Stimulated activated CD4-positive, alpha-beta T cell treated with anti-CD3 and anti-CD28 coated beads, Interleukin-12 subunit alpha, Interleukin-12 subunit beta, amount 100 ng/mL, for 4 hours (primary cell): ENCODE measurements around the gene RASA2.

ENCODE experiments used
- DNase-seq: peaks from one replicate; pipeline ENCODE4 v3.0.0-alpha.2; 2020

RASA2 gene

GRCh38 chr3:141486746-141487520, at the start of gene RASA2:
Gene RASA2 (plus strand): TSS chr3:141487027. CDS start chr3:141487084, 57 bp downstream.
- peak; percentile 66 for DNase-seq

GRCh38 chr3:141439589-141439988, 47.2 kb upstream of the RASA2 start:
- DNase-seq = no peak

DNA sequence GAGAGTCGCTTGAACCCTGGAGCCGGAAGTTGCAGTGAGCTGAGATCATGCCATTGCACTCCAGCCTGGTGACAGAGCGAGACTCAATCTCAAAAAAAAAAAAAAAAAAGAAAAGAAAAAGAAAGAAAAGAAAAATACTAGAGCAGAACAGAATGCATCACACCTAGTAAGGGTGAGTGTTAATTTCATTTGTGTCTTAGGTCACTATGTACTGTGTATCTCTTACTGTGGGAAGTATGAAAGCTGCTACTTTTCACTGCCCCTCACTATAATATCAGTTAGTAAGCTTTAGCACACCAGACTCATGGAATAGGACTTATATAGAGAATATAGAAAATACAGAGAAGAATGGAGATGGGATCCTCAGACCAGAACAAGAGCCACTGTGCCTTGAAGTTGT, 45.9 kb upstream of the RASA2 start:
- DNase-seq = no peak

GRCh38 chr3:141441381-141442364, 45.2 kb upstream of the RASA2 start:
- DNase-seq = peak; percentile 74

- no peak for DNase-seq
Observed at GRCh38 chr3:141442446-141442845, 44.4 kb upstream of the RASA2 start.

DNA sequence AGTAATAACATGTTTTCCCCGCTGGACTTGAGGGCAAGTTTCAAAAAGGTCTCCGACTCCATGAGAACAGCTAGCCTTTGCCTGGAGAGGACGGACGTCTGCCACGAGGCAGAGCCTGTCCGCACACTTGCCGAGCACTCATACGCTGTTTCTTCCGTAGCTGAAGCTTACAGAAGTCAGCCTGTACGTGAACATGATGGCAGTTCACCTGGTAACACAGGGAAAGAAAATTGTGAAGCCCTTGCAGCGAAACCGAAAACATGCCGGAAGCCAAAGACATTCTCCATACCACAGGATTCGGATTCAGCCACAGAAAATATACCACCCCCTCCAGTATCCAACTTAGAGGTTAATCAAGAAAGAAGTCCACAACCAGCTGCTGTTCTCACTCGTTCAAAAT, 43.9 kb upstream of the RASA2 start:
- DNase-seq = no peak

DNA sequence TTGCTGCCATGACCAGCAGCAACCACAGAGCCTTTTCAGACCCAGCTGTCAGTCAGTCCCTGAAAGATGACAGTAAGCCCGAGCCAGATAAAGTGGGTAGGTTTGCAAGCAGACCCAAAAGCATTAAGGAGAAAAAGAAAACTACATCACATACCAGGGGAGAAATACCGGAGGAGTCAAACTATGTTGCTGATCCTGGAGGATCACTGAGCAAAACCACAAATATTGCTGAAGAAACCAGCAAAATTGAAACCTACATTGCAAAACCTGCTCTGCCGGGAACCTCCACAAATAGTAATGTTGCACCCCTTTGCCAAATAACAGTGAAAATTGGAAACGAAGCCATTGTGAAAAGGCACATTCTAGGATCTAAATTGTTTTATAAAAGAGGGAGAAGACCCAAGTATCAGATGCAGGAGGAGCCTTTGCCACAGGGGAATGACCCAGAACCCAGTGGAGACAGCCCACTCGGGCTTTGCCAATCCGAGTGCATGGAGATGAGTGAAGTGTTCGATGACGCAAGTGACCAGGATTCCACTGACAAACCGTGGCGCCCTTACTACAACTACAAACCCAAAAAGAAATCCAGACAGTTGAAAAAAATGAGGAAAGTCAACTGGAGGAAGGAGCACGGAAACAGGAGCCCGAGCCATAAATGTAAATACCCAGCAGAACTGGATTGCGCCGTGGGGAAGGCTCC, 42.1 kb upstream of the RASA2 start:
- DNase-seq = no peak

GRCh38 chr3:141445990-141446389, 40.8 kb upstream of the RASA2 start:
- DNase-seq = no peak

DNA sequence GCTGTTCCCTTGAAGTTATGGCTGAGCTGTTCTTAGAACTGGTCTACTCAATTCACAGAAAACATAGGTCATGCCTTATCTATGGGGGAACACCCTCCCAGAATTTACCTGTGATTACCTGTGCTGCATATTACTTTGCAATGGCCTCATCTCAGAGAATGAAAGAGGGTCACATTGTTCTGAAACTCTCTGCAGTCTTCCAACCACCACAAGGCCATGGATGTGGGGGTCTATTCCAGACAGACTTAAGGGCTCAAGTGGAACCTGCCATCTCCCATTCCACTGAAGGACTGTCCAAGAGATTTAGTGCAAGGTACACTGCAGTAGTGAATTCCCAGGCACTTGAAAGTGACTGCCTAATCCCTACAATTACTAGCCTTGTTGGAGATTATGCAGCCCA, 40.1 kb upstream of the RASA2 start:
- DNase-seq = no peak

DNA sequence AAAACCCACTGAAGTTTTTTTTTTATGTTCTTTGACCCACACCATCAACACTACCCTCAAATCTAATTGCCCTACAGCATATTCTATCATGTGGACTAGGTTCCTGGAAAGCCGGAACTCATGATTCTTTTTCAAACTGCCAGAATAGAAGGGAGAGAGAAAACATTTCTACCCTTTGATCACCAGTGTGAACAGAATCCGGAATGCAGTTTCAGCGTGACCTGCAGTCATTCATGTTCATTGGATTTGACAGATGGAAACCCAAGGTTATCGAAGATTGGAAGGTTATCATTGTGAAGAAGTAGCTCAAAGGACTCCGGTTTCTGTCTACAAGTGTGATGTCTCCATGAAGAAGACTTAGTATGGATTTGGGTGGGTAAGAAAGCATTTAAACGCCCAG, 39.4 kb upstream of the RASA2 start:
- DNase-seq = no peak

GRCh38 chr3:141448606-141449220, 38.1 kb upstream of the RASA2 start:
- no peak for DNase-seq

DNA sequence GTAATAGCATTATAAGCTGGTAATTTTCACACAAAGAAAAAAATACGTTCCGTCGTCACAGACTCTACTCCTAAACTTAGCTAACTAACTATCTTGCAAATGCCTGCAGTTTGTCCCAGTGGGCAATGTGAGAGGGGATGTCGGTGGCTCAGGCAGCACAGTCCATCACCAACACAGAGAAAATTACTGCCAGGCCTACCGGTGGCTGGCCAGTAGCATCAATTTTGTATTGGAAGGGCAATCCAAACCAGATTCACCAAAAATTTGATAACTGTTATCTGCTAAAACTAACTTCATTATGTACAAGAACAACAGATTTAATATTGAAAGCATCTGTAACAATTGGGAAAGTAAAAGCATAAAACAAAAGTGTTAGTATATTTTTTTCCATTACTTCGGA, 37.4 kb upstream of the RASA2 start:
- no peak for DNase-seq

- DNase-seq = no peak
Observed at GRCh38 chr3:141450727-141451375, 36.0 kb upstream of the RASA2 start.

GRCh38 chr3:141452045-141452444, 34.8 kb upstream of the RASA2 start:
- DNase-seq = no peak

DNA sequence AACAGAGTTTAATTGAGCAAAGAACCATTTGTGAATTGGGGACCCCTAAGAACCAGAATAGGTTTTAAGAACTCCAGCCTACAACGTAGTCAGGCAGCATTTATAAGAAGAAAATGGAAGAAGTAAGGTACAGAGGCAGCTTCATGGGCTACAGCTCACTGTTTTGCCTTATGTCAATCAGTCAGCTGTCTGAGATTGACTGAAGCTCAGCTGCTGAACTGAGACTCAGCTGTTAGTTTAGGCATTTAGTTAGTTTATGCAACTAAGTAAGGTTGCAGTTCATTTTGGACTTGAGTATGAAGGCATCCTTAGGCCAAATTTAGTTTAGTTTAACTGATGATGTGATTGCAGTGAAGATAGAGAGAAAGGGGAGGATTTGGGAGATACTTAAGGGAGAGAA, 34.1 kb upstream of the RASA2 start:
- DNase-seq = no peak

- no peak for DNase-seq
Observed at GRCh38 chr3:141454054-141454453, 32.8 kb upstream of the RASA2 start.

- no peak for DNase-seq
Observed at GRCh38 chr3:141454906-141455602, 31.8 kb upstream of the RASA2 start.

DNA sequence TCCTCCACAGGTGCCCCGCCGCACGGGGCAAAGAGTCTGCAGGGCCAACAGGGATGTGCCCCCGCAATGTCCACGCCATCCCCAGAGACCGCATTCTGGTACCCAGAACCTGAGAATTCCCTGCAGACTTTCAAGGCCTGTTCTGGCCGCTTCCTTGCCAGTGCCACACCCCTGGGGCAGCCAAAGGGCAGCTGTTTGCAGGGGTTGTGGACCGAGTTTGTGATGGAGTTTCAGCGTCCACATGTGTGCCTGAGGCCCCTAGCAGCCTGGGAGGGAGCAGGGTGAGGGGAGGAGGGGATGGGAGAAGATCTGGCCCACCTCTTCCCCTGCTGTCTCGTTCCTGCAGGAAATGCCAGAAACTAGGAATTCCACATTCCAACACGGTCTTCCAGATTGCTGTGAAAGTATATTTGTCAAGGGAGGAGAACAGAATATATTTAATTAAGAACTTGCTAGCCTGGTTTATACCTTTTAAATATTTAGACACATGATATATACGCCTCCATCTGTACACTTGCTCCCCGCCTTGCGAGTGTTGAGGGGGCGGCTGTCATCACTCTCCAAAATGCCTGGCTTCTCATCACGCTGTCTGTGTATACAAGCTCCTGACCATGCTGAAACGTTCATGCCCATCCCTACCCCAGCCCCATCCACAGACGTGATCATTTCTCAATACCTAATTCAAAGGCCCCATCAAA, 31.1 kb upstream of the RASA2 start:
- DNase-seq = no peak

- no peak for DNase-seq
Observed at GRCh38 chr3:141456301-141456625, 30.6 kb upstream of the RASA2 start.

DNA sequence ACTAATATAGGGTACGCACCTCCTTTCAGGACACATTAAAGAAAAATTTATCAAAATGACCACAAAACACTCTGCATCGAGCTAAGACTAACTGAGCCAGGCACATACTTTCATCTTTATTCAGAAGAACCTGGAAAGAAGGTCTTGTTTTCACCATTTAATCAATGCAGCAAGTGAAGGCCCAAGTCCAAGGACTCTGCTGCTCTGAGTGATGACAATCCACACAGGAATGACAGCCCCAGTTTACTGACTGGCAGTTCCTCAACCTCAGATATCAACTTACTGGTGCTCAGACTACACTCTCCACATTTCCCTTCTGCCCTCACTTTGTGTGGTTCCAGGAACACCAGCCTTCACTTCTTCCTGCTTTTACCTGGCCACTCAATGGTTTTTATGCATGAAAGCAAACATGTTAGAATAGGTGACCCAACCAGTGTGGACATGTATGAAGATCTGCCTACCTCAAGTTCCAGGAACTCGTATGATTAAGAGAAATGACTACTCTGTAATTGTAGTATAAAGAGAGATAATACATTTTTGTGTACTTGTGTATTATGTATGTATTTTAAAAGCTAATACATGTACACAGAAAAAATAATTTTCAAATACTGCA, 29.1 kb upstream of the RASA2 start:
- DNase-seq = no peak

DNA sequence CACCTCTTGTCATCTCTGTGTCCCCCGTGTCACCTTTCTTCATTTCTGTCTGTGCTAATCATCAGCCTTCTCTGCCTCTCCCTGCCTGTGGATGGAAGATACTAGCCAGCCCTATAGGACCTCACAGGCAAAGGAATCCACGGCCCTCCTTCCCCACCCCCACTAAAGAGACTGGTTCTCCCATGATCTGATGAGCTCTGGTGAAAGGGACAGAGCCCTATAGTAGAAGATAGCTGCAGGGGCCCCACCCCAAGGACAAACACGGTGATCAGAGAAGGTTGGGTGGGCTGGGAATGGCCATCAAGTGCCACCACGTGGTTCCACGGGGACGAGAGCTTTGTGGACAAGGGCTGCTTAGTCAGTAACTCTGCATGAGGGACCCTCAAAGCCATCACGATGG, 27.8 kb upstream of the RASA2 start:
- no peak for DNase-seq
